ENCODE measurements around the gene EPPIN.

- TF ChIP-seq POLR2AphosphoS5 (IDR thresholded peaks at IDR 0.05; ENCODE audit: low read depth, low read length) (no peak), TCF12 (IDR thresholded peaks at IDR 0.05) (no peak), CTCF (IDR thresholded peaks at IDR 0.05) (no peak), MAX (IDR thresholded peaks at IDR 0.05; ENCODE audit: low read depth) (no peak), JUND (IDR thresholded peaks at IDR 0.05) (no peak), YY1 (IDR thresholded peaks at IDR 0.05; ENCODE audit: low read depth) (no peak), USF2 (IDR thresholded peaks at IDR 0.05; ENCODE audit: borderline replicate concordance, low read depth, low read length) (no peak), REST (IDR thresholded peaks at IDR 0.05; ENCODE audit: low read depth, low read length) (no peak), TAF1 (IDR thresholded peaks at IDR 0.05; ENCODE audit: borderline replicate concordance, low read depth, low read length) (no peak), FOXM1 (IDR thresholded peaks at IDR 0.05; ENCODE audit: low read depth) (no peak), ZBTB33 (IDR thresholded peaks at IDR 0.05; ENCODE audit: borderline replicate concordance, low read depth) (no peak), RCOR1 (IDR thresholded peaks at IDR 0.05; ENCODE audit: low read length) (no peak), GABPA (IDR thresholded peaks at IDR 0.05; ENCODE audit: low read depth) (no peak)
Observed at GRCh38 chr20:45497971-45498494, 49.2 kb downstream of the EPPIN start.
